Prostate gland (tissue), 2 donors: ENCODE results near the gene TGM1. TPM values are rescaled to one million over a fixed set of nuclear protein-coding genes. Genes with fewer than 3 reads are reported as not detected.
"Not testable (repeated sequence)": the region's sequence is repeated elsewhere in the genome, so short reads cannot be mapped to it uniquely, and the experiment has no call there.

Experiments used
- DNase-seq: peaks from one replicate; pipeline ENCODE4 v3.0.0-alpha.2; 2019; ENCODE audit warnings: low spot score
- H3K27ac ChIP-seq, 2 donors: fragments of 200-600 bp; sonication (generic); 2 replicates each; pipeline ENCODE4 v1.5.1; 2017 to 2019
- H3K27me3 ChIP-seq: fragments of 200-600 bp; sonication (generic); replicated peaks from 2 replicates; pipeline ENCODE4 v1.5.1; 2019; ENCODE audit not compliant: insufficient read depth
- H3K36me3 ChIP-seq, 2 donors: fragments of 200-600 bp; sonication (generic); 1 replicate in 1 of 2; 2 replicates in 1 of 2; pipeline versions ENCODE4 v1.5.1 to v1.8.1; 2017 to 2019
- H3K4me1 ChIP-seq: fragments of 200-600 bp; sonication (generic); replicated peaks from 2 replicates; pipeline ENCODE4 v1.5.1; 2019
- H3K4me3 ChIP-seq, 2 donors: fragments of 200-600 bp; sonication (generic); 2 replicates each; pipeline ENCODE4 v1.5.1; 2017 to 2019
- H3K9me3 ChIP-seq: fragments of 200-600 bp; sonication (generic); 2 replicates; pipeline ENCODE4 v1.5.1; 2017
- CTCF ChIP-seq, 4 experiments: fragments of 200-600 bp in 2 of 4; fragments of 450-650 bp in 2 of 4; sonication (generic) in 2 of 4; IDR thresholded peaks; 1 replicate in 3 of 4; 2 replicates in 1 of 4; pipeline ENCODE4 v1.5.1; 2016 to 2019; ENCODE audit warnings: antibody characterized with exemption in 4 of 4, mild to moderate bottlenecking in 2 of 4, moderate library complexity in 2 of 4
- POLR2A ChIP-seq: fragments of 450-650 bp; IDR thresholded peaks from one replicate; pipeline ENCODE4 v1.6.1; 2016; ENCODE audit warnings: antibody characterized with exemption, mild to moderate bottlenecking
- POLR2AphosphoS5 ChIP-seq: sonication (generic); formaldehyde crosslinking; IDR thresholded peaks from one replicate; pipeline ENCODE4 v1.6.1; 2017; ENCODE audit warnings: antibody characterized with exemption
- WGBS: methylation state at CpG from one replicate; pipeline ENCODE4 v1.1.5; 2018; 5-methylcytosine and 5-hydroxymethylcytosine counted together
- intact Hi-C: fragments of 100-400 bp; cut with DNase I; formaldehyde crosslinking; loops from one replicate; pipeline ENCODE4 v1.14.2; 2022
- total RNA-seq, 2 donors: library from RNA; depleted of rRNA; stranded (reverse); fragments of >200 nt; gene quantifications; one replicate each; pipeline ENCODE4 v1.1.0, GENCODE V29; 2016

The TGM1 gene
- total RNA-seq, 2 donors from 2014 or later, result 6.6 to 11.4 TPM

- no peaks in the 10 kb centered on the region for H3K36me3 ChIP-seq
- H3K4me3 ChIP-seq, result no peak overlapping the region
- no peak overlapping the region for H3K27ac ChIP-seq
- TF ChIP-seq CTCF (IDR thresholded peaks at IDR 0.05), result no peak
- TF ChIP-seq POLR2AphosphoS5, result no peak
- no peak for TF ChIP-seq POLR2A
- DNase-seq, result no peak
- intact Hi-C loops, result no loop called here
- no peaks in the 10 kb centered on the region for H3K9me3 ChIP-seq
- H3K4me1 ChIP-seq, result no peaks in the 10 kb centered on the region
- no peaks in the 10 kb centered on the region for H3K27me3 ChIP-seq
- WGBS, result 69% methylated on average over 7 of the region's 7 CpGs
Measured at GRCh38 chr14:24247422-24247821, 15.6 kb downstream of the TGM1 start.

- H3K27me3 ChIP-seq, result no peaks in the 10 kb centered on the region
- H3K4me3 ChIP-seq, result no peak overlapping the region
- H3K36me3 ChIP-seq, result no peaks in the 10 kb centered on the region
- no peaks in the 10 kb centered on the region for H3K4me1 ChIP-seq
- WGBS, result 99% methylated on average over 3 of the region's 3 CpGs
- DNase-seq, result no peak
- TF ChIP-seq POLR2AphosphoS5, result no peak
- TF ChIP-seq CTCF (IDR thresholded peaks at IDR 0.05), result no peak
- no peak for TF ChIP-seq POLR2A
- H3K27ac ChIP-seq, result no peak overlapping the region
- intact Hi-C loops, result no loop called here
- H3K9me3 ChIP-seq, result no peaks in the 10 kb centered on the region
Measured at GRCh38 chr14:24246765-24247212, 16.2 kb downstream of the TGM1 start.

GRCh38 chr14:24245350-24245749, 17.6 kb downstream of the TGM1 start:
- H3K36me3 ChIP-seq, H3K9me3 ChIP-seq, intact Hi-C loops, H3K4me3 ChIP-seq, H3K27ac ChIP-seq, DNase-seq, H3K27me3 ChIP-seq: not testable (repeated sequence)
- whole genome bisulfite sequencing, result 94% methylated on average over 11 of the region's 11 CpGs
- peaks cover 11% of the 10 kb centered on the region for H3K4me1 ChIP-seq

GRCh38 chr14:24243336-24243836, 19.6 kb downstream of the TGM1 start:
- Histone ChIP-seq H3K36me3 (no peaks in the 10 kb centered on the region), H3K4me1 (peaks cover 19% of the 10 kb centered on the region), H3K27me3 (no peaks in the 10 kb centered on the region), H3K9me3 (no peaks in the 10 kb centered on the region), H3K4me3 (peak overlapping the region; percentile 57 to 77), H3K27ac (peak overlapping the region; percentile 99)
- intact Hi-C loops, result loop anchor here (2.0 to 5.0 kb wide), 2 partner anchors 53 to 199 kb away; partner anchors contain the start of gene SDR39U1
- WGBS, result 56% methylated on average over 10 of the region's 10 CpGs
- TF ChIP-seq CTCF (IDR thresholded peaks at IDR 0.05) (no peak), POLR2A (no peak), POLR2AphosphoS5 (no peak)
- no peak for DNase-seq

- H3K36me3 ChIP-seq, result peaks cover 0 to 3% of the 10 kb centered on the region in 2 donors
- H3K9me3 ChIP-seq, result no peaks in the 10 kb centered on the region
- WGBS, result under 1% methylated on average over 39 of the region's 39 CpGs
- intact Hi-C loops, result loop anchor here (2.0 to 5.0 kb wide), 2 partner anchors 55 to 200 kb away; partner anchors contain the start of gene SDR39U1
- DNase-seq, result peak; percentile 93
- H3K27me3 ChIP-seq, result no peaks in the 10 kb centered on the region
- TF ChIP-seq POLR2AphosphoS5 (no peak), CTCF (IDR thresholded peaks at IDR 0.05) (peak; percentile 70 to 92 (median 84)), POLR2A (peak; percentile 49)
- peaks cover 19% of the 10 kb centered on the region for H3K4me1 ChIP-seq
- H3K27ac ChIP-seq, result peak overlapping the region; percentile 99
- peak overlapping the region; percentile 57 to 77 for H3K4me3 ChIP-seq
Measured at GRCh38 chr14:24241829-24242443, 21.0 kb downstream of the TGM1 start.
